ENCODE results near the gene GOLGA6C.
"Not testable (repeated sequence)": the region's sequence is repeated elsewhere in the genome, so short reads cannot be mapped to it uniquely, and the experiment has no call there.

The GOLGA6C gene

DNA sequence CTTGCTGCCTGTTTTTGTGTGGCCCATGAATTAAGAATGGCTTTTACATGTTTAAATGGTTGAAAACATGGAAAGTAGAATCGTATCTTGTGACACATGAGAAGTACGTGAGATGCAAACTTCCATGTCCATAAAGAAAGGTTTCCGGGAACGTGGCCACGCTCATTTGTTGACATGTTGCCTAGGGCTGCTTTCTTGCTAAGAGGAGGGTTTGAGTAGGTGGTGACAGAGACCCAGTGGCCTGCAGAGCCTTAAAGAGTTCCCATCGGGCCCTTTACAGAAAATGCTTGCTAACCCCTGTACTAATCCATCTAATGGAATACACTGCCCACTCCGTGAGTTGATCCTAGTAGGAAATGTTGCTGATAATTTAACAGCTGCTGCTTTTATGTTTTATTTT, 31.0 kb upstream of the GOLGA6C start:
- DNase-seq (ENCODE audit: low read depth) = not testable (repeated sequence)

DNA sequence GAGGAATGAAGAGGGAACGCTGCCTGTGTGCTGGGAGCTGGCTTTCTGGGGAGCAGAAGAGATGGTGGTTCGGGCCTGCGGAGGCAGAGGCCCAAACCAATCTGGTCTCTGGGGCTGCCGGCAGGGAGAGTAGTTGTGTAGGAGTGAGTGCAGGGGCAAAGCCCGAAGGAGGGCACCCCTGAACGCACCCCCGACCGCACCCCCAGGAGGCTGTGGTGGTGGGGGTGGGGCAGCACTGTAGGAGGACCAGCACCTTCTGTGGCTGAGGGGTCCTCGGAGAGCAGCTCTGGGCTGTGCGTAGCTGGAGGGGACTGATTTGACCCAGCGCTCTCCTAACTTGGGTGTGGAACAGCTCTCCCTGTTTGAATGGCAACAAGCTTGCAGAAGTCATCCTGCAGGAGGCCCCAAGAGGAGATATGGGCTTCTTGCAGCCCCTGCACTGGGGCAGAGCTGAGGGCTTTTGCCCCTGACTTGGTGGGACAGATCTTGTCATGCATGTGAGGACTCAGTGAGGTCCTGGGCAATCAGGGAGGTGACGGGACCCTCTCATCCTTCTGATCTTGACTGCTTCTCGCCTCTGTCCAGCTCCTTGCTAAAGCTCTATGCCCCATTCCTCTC, 30.4 kb upstream of the GOLGA6C start:
- no peak for DNase-seq (ENCODE audit: low read depth)

DNA sequence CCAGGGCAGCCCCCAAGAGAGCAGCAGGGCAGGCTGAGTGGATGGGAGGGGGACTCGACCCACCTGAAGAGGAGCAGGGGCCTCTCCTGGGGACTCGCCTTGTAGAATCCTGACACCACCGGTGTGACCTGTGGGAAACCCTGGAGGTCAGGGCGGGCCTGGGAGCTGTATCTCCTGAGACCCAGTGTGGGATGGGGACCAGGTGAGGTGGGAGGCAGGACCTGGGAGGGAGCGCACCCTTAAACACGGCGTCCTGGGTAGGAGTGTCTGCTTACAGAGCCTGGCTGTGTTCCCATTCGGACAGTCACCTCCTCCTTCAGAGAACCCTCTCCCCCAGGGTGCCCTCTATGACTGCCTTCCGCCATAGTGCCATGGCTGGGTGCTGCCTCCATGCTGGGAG, 29.3 kb upstream of the GOLGA6C start:
- DNase-seq (ENCODE audit: low read depth) = no peak

DNA sequence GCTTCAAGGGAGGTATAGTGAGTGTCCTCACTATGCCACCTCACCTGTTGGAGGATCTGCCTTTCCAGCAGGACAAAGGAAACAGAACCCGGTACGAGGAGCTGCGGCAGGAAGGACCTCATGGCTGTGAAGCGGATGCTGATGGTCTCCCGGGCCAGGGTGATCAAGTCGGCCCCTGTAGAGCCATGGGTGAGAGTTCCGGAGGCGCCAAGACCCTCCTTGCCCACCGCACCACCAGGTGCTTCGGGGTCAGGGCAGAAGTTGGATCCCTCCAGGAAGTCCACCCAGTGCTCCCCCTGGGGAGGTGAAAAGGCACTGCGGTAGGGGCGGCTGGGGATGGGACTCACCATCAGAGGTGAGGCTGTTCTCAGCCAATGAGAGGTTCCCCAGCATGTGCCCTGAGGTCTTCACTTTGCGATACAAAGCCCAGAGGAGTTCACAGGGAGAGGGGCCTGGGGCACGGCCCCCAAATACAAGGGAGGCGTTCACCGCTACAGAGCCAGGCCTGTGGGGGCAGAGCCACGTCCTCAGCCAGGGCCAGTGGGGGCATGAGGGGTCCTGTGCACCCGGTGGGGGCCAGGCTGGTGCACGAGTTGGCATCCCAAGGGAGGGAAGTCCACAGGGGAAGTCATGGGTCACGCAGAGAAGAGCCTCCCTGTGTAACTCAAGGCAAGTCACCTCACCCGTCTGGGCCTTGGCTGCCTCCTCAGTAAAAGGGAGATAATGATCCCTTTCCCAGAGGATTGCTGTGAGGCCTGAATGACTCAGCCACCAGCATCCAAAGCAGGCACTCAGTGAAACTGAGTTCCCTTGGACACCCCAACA, 28.7 kb upstream of the GOLGA6C start:
- DNase-seq (ENCODE audit: low read depth) = peak; percentile 50

DNA sequence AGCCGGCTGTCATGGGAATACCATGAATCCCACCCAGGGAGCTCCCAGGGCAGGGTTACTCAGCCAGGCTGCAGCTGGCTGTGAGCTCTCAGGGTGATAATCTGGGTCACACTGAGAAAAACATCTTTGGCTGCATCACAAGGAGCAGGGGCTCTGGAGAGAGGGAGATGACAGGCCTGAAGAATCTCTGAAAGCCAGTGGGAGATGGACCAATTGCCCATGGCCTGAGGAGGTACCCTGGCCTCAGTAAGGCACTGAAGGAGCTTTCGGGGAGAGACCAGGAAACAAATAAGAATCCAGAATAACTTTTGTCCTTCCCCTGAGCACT, 28.2 kb upstream of the GOLGA6C start:
- no peak for DNase-seq (ENCODE audit: low read depth)

DNA sequence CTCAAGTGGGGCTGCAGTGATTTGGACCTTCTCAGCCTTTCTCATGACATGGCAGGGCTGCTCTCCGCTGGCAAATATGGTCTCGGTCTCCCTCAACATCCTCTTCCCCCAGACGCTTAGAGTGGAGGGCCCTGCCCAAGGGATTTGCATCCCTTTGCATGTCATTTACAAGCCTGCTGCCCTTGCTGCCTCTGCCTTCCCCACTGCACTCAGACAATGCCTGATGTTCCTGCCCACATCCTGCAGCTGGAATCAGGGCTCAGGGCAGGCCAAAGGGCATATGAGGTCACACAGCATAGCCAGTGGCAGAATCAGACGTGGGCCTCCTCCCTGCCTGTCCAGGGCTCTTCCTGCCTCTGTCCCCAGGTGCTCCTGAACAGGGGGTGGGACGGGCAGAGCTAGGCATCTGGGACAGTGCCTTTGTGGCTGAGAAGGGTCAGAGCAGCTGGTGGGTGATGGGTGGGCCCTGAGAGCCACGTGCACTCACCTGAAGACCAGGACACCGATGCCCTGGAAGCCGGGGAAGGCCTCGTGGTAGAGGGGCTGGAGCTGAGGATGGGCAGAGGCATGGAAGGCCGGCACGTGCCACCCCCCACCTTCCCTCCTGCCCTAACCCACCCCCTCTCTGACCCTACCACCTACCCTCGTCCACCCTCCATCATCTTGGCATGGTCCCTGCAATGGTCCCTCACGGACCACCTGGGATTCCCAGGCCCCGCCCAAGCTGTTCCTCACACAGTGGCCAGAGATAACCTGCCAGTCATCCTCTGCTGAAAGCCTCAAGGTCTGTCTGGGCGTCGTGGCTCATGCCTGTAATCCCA, 27.4 kb upstream of the GOLGA6C start:
- DNase-seq (ENCODE audit: low read depth) = no peak

DNA sequence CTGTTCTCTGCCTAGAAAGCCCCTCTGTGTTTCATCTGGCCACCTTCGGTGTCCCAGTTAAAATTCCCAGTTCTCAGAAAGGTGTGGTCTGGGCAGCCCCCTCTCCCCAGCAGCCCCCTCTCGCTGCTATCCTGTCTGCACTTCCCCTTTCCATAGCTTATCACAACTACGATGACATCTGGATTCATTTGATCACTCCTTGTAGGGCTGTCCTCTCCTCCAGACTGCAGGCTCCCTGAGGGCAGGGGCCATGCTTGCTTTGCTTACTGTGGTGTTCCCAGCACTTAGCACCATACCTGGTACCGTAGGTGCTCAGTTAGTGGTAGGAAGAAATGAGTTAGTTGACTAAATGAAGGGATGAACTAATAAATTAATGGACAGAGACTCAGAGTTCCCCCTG, 26.3 kb upstream of the GOLGA6C start:
- DNase-seq (ENCODE audit: low read depth) = no peak

DNA sequence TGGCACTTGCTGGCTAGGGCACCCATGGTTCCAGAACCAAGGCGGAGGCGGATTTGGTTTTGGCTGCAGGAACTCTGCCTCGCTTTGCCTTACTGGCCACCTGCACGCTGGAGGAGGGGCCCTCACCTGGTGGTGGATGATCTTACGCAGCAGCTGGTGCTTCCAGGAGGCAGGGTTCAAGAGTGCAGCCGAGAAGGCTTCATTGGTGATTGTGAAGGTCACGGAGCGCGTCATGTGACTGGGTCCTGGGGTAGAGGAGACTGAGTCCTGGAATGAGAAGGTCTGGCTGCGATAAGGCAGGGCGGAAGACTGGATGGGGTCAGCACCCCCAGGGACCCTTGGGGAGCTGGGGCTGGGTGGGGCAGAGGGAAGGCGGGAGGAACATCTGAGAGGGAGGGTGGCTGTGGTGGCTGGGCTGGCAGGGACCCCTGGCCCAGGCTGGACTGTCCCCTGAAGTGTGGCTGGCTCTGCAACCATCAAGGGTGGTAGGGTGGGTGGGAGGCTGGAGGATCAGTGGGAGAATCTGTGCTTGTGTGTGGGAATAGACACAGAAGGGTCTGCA, 25.8 kb upstream of the GOLGA6C start:
- no peak for DNase-seq (ENCODE audit: low read depth)

DNA sequence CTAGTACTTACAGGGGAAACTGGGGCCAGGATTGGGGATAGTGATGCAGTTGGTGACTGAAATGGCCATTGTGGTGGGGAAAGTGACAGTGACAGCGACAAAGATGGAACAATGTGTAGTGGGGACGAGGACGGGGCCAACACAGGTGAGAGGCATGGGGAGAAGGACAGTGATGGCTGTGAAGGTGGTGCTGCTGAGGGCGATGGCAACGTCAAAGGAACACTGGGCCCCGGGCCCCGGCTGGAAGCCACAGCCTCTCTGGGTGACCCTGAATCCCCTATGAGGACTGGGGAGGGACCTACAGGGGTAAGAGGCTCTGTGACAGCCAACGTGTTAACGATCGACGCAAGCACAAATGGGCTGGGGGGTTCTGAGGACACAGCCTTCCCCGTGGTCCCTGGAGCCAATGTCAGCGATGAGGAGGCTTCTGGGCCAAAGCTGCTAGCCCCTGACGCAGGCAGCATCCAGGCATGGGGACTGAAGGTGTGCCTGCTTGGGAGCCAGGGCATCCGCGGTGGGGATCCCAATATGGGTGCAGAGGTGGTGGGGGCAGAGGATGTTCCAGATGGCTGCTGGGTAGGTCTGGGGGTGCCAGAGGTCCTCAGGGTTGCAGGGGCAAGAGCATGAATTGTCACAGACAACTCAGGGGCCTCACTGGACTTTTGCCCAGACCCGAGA, 25.2 kb upstream of the GOLGA6C start:
- no peak for DNase-seq (ENCODE audit: low read depth)

DNA sequence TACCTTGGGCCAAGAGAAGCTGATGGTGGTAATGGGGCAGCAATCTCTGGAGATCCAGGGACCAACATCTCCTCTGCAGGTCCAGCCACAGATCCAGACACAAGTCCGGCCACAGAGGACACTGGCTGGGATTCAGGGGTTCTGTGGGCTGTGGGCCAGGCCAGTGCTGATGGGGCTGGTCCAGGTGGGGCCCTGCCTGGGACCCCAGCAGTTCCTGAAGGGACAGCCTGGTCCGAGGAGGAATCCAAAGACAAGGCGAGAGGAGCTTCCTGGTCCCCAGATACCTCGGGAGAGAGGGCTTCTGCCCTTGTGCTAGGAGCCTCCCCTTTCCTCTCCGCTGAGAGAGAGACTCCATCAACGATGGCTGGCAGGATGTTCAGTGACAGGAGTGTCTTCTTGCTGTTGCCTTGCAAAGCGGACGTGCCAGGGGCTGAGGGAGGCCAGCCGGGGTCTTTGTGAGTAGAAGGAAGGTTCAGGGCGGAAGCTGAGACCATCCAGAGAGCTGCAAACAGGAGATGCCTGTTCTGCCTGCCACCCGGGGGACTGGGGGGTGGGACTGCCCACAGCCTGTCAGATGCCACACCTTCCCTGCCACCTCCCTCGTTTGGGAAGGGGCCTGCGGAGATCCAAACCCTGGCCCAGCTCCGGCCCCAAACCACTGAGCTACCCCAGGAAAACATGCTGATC, 24.5 kb upstream of the GOLGA6C start:
- no peak for DNase-seq (ENCODE audit: low read depth)

DNA sequence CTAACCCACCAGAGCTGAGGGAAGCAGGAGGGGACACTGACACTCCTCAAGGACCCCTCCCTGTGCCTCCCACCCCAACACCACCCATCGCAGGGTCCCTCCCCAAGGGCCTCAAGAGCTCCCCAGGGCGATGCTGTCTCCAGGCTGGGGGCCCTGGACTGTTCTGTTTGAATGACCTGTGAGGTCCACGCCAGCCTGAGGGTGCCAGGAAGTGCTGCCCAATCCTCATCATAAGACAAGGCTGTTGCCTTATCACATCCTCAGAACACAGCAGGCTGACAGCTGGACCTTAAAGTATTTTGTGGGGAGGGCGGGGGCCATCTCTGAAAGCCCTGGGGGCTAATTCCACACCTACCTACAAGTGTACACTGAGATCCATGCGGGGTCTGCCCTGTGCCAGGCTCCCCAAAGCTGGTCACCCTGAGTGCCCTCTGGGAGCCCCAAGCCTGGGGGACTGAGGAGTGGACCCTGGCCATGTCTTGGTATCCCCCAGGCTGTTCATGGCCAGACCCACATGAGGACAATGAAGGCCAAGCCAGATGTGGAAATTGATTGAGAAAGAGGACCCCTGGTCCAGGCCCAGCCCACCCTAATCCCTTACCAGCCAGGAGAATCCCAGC, 23.8 kb upstream of the GOLGA6C start:
- DNase-seq (ENCODE audit: low read depth) = no peak

DNA sequence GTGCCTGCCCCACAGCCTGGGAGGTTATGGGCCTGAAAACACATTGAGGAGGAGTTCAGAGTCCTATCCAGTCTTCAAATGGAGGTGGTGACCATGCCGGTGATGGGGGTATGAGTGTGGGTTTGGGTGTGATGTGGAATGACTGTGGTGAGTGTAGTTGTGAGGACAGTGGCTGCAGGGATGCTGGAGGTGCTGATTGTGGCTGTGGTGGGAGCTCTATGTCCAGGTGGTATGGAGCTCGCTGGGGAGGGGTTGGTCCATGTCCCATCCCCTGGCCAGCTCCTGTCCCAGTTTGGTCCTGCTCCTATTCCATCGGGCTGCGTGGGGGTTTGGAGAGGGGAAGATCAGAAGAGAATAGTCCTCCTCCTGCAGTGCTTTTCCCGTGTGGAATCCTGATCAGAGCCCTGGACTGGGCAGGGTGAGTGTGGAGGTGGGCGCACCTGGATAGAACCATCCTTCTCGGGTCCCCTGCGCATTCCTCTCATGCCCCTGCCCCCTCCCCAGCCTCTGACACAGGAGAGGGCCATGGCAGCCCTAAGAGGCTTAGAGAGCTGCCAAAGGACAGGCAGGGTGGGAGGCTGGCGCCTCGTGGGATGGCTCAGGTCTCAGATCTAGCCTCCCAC, 23.0 kb upstream of the GOLGA6C start:
- no peak for DNase-seq (ENCODE audit: low read depth)

DNA sequence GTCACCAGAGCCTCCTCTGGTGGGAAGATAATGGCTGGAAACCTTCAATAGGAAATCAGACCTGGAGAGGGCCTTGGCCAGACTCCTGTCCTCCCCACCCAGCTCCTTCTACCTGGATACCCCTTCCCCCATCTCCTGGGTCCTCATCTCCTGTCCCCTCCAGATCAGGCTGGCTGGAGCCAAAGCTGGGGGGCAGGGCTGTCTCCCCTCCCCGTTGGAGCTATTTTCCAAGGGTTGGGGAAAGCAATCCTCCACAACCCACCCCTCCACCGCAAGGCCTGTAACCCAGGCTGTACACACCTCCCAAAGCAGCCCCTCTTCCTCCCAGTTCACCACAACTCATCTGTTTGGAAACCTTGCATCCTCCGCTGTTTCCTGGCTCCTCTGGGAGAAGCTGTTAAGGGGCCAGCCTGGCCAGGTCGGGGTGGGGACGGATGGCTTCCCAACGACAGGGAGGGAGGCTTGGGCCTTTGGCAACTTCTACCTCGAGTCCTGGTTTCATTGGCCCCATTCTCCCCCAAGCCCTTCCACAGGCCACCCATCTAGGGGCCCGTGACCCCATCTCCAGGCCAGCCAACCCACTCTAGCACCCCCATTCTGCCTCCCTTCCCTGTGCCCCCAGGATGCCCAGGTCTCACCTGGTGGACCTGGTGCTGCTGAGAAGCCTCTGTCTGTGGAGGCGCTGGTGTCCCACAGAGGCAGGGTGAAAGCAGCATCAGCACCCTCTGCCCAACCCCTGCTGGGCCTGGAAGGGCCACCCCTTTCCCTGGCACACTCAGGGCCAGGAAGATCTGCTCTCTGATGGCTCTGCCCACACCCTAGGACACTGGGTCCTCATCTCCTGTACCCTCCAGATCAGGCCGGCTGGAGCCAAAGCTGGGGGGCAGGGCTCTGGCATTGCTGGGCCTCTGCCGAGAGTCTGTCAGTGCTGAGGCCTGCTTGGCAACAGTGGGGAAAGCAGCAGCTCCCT, 22.1 kb upstream of the GOLGA6C start:
- no peak for DNase-seq (ENCODE audit: low read depth)

DNA sequence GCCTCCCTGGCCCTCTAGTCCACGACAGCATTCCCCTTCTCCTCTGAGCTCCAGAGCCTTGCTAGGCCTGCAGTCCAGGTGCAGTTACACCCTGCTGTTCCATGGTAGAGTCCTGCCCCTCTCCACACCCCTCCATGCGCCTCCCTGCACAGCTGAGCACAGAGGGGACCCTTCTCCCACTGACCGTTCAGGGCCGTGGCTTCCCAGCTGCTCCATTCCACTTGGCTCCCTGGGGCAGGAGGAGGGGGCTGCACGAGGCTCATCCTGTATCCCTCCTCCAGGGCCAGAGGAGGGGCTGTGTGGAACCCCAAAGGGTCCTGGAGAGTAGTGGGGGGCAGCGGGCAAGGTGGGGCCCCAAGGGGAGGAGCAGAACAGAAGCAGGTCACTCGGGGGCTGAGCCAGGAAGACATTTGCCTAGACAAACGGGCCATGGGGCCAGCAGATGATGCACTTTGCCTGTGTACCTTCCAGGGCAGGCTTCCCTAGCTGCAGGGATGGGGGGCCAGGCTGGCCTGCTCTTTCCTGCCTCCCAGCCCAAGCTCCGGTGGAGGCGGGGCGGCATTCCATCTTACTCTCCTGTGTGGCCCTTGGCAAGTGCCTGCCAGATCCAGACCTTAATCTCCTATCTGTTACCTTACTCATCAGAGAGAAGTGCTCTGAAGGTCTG, 20.7 kb upstream of the GOLGA6C start:
- no peak for DNase-seq (ENCODE audit: low read depth)

DNA sequence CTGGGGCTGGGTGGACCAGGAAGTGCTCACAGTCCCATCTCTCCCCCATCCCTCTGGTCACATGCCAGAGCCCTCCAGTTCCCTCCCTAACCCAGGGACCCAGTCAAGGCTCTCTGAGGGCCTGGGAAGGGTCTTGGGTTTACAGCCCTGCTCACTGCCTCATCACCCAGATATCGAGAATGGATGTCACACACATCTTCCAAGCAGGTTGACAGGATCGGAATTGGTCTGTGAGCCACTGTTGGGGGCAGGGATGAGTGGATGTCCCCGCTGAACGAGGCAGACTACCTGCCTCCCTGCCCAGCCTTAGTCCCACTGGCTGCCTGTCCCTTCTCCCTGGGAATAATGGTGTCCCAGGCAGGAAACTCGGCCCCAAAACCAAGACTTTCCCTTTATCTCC, 20.0 kb upstream of the GOLGA6C start:
- DNase-seq (ENCODE audit: low read depth) = no peak

DNA sequence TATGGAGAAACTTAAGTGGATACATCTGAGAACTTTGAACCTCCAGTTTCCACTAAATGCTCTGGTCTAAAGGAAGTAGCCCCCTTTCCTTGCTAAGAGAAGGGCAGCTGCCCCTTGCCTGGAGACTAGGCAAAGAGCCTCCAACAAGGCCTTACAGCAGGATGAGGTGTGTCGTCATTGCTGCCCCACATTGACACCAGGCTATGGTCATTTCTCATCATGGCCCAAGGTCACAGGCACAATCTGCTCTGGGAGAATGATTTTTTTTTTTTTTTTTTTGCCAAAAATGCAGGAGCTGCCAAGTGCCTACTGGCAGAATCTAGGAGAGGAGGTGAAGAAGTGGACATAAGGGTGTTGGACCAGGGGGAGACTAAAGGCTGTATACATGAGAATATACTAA, 12.4 kb upstream of the GOLGA6C start:
- DNase-seq (ENCODE audit: low read depth) = not testable (repeated sequence)

DNA sequence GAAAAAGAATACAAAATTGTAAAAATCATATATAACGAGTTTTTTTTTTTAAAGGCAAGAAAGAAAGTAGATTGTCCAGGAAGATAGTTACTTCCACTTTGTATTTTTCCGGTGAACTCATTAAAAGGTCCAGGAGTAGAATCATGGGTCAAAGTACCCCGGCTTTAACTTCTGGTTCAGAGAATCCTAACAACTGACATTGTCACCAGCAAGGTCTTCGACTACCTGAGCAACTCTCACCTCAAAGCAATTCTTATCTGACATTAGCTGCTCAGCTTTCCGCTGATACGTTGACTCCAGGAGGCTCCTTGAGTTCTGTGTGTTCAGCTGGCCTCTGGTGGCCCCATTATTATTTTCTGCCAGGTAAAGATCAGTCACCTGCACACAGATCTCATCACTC, 9.1 kb upstream of the GOLGA6C start:
- not testable (repeated sequence) for DNase-seq (ENCODE audit: low read depth)

DNA sequence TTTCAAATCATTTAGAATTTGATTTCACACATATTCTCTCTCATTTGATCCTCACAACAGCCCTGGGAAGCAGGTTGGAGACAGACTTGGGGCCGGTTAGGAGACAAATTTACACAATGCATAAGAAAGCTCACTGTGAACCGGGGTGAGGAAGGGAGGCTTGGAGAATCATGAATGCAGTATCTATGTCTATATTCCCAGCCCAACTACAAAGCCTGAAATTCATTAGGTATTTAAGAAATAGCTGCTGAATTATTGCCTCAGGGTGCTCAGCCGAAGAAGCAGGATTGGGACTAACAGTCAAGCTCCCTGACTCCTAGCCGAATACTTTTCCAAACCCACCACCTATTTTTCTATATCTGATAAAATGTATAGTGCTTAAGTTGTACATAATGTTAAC, 8.4 kb upstream of the GOLGA6C start:
- DNase-seq (ENCODE audit: low read depth) = no peak

DNA sequence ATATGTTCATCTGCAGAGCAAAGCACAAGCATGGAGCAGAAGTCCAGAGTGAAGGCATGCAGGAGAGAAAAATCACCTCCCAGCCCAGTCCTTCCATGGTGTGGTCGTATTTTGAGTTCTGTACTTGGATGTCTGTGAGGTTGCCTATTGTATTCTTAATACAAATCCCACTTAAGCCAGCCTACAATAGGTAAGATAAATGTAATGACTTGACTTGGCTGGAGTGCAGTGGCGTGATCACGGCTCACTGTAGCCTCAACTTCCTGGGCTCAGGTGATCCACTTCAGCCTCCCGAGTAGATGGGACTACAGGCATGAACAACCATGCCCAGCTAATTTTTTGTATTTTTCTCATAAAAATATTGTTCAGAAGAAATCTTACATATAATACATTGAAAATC, 6.8 kb upstream of the GOLGA6C start:
- DNase-seq (ENCODE audit: low read depth) = not testable (repeated sequence)
